HG03064 (cell line): ENCODE data around the gene EHHADH.
A peak's percentile ranks its signal among the peaks of the same experiment; 100 is the strongest.
"Not testable (repeated sequence)": the region's sequence is repeated elsewhere in the genome, so short reads cannot be mapped to it uniquely, and the experiment has no call there.

ENCODE experiments used
- ATAC-seq: cut with Tn5 transposase; IDR thresholded peaks from one replicate; pipeline ENCODE4 v1.9.1; 2021; ENCODE audit warnings: low read depth; ENCODE audit not compliant: unreplicated experiment

EHHADH gene

GRCh38 chr3:185253133-185253532, 716 bp downstream of the EHHADH start:
- not testable (repeated sequence) for ATAC-seq

- ATAC-seq: no peak
Measured at GRCh38 chr3:185251272-185251671, 2.6 kb downstream of the EHHADH start.

- ATAC-seq: no peak
Measured at GRCh38 chr3:185250653-185251052, 3.2 kb downstream of the EHHADH start.

GRCh38 chr3:185250247-185250646, 3.6 kb downstream of the EHHADH start:
- no peak for ATAC-seq

GRCh38 chr3:185242642-185243041, 11.2 kb downstream of the EHHADH start:
- ATAC-seq: no peak

- ATAC-seq: no peak
Measured at GRCh38 chr3:185236969-185237368, 16.9 kb downstream of the EHHADH start.

DNA sequence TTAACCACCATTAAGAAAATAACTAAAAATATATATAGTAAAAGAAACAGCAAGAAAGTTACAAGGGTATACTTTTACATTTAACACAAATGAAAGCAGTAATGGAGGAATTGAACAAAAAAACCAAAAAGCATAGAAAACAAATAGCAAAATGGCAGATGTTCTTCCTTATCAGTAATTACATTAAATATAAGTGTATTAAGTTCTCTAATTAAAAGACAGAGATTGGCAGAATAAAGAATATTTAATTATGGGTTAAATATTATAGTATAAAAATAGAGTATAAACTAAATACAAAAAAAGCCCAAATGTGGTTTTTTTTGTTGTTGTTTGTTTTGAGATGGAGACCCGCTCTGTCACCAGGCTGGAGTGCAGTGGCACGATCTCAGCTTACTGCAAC, 20.5 kb downstream of the EHHADH start:
- ATAC-seq: no peak

DNA sequence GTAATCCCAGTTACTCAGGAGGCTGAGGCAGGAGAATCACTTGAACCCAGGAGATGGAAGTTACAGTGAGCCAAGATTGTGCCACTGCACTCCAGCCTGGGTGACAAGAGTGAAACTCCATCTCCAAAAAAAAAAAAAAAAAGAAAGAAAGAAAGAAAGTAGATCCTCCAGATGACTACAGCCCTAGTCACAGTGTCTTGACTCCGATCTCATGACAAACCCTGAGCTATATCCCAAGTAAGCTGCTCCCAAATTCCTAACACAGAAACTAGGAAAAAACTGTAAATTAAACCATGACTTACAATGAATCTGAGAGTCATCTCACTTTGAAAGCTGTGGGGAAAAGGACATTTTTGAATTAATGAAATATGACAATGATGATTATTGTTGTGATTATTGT, 27.3 kb downstream of the EHHADH start:
- not testable (repeated sequence) for ATAC-seq

GRCh38 chr3:185225523-185225922, 28.3 kb downstream of the EHHADH start:
- ATAC-seq: no peak

DNA sequence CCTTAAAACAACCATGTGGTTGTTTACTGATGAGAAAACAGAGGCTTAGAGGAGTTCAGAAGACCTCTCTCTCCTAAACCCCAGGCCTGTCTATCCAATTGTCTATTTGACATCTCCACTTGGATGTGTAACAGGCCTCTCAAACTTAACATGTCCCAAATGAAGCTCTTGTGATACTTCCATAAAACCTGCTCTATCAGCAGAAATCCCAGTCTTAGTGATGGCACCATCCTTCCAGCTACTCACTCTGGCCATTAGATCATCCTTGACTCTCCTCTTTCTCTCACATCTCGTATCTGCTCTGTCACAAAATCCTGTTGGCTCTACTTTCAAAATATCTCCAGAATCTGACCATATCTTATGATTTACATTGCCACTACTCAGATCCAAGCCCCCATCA, 28.8 kb downstream of the EHHADH start:
- no peak for ATAC-seq

DNA sequence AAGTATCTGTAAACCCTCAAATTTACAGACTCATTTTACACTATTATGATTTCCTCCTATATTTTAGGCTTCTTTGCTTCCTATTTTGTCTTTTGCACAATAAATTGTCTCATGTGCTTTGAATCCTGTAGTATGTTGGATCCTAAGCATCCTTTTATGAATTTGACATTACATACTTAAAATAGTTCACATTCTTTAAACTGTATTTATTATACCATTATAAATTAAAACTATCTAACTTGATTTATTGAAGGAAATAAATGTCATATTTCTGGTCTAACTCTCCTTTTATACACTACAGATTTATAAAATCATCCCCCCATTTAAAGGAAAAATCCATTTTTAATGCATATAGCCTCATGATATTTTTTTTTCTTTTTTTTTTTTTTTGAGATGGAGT, 32.6 kb downstream of the EHHADH start:
- no peak for ATAC-seq

- ATAC-seq: no peak
Measured at GRCh38 chr3:185216607-185216958, 37.3 kb downstream of the EHHADH start.

- no peak for ATAC-seq
Measured at GRCh38 chr3:185215873-185216606, 37.8 kb downstream of the EHHADH start.

GRCh38 chr3:185212559-185212958, 41.3 kb downstream of the EHHADH start:
- ATAC-seq: no peak

DNA sequence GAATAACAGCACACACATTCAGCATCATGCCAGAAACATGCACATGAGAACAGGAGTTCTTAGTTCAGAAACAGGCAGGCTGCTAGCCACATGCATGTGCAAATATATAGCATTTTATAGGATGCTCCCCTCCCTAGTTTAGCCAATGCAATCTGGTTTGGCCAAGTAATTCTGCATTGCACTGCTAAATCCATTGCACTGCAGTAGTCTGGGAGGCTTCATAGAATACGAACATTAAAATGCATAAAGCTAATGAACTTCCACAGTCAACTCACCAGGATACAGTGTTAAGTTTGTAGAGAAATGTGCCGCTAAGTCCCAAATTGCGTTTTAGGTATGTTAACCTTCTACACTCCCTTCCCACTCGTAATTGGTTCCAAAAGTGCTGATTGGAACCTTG, 41.8 kb downstream of the EHHADH start:
- ATAC-seq: no peak

DNA sequence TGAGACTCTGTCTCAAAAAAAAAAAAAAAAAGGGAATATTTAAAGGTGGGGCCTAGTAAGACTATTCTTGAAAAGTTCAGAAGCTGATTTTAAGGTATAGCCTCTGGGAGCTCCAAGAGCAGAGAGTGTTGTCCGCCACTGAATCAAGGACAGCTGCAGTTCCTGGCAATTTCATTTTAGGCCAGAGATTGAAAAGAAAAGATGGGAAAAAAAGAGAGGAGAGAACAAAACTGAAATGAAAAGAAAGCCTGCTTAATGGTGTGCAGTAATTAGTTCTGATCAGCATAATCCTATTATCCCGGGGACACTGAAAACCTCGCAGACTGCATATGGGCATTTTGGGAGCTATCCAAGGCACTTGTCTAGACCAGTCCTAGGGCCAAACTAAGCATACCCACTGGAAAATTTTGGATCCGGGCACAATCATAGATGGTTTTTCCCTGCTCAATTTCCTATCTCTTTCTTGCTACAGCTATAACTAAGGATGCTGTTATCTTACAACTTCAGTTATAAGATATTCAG, 43.2 kb downstream of the EHHADH start:
- ATAC-seq: no peak

DNA sequence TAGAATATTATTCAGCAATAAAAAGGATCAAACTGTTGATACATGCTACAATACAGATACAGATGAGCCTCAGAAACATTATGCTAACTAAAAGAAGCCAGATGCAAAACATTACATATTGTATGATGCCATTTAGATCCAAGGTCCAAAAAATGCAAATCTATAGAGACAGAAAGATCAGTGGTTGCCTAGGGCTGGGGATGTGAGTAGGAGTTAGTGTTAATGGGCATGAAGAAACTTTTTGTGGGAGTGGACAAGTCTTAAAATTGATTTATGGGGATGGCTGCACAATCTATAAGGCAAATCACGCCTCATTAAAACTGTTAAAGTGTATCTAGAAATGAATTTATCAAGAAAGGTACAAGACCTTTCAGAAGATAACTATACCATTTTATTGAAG, 45.0 kb downstream of the EHHADH start:
- no peak for ATAC-seq

GRCh38 chr3:185207931-185208746, 45.7 kb downstream of the EHHADH start:
- peak; percentile 91 for ATAC-seq

DNA sequence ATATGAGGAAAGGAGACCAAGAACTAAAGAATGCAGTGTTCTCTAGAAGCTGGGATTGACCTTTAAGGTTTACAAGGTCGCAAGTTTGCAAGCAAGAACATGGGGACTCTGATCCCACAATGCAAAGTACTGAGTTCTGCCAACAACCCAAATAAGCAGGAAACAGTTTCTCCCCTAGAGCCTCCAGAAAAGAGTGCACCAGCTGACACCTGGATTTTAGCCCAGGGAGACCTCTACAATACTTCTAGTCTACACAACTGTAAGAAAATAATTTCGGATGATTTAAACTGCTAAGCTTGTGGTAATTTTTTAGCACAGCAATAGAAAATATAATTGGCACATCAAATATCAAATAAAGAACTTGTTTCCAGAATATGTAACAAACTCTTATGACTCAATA, 46.4 kb downstream of the EHHADH start:
- no peak for ATAC-seq

GRCh38 chr3:185205865-185206264, 48.0 kb downstream of the EHHADH start:
- ATAC-seq: no peak

DNA sequence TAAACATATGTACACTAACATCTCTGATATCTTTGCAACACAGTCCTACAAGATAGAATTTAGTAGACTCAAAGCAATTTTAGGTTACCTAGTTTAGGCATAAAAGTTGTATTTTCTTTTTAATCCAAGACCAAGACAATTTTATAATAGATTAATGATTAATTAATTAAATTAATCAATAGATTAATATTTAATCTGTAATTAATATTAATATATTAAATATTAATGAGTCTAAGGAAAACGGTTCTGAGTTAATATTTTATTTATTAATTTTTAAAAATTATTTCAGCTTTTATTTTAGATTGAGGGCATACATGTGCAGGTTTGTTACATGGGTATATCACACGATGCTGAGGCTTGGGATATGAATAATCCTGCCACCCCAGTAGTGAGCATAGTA, 49.0 kb downstream of the EHHADH start:
- ATAC-seq: no peak

DNA sequence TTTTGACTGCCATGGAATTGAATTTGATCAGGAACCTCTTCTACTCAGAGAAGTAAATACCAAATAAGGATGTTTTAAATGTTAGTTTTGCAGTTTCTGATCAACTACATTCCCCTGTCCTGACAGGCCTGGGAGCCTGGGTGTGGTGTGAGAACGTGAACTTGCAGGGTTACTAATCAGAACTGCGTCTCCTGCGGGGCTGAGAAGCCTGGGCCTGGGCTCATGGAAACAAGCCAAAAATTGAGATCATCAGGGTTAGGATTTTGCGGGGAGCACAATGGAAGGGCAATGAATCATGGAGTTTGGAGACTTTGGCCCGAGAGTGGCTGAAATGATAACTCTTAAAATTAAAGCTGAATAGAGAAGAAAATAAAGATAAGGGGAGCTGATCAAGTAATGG, 53.2 kb downstream of the EHHADH start:
- no peak for ATAC-seq
